ENCODE data around the gene HOXA9. TPM values are rescaled to one million over a fixed set of nuclear protein-coding genes. Genes with fewer than 3 reads are reported as not detected.
A peak's percentile ranks its signal among the peaks of the same experiment; 100 is the strongest.

Gene HOXA9
- total RNA-seq, 1 donor from 2014 or later: not detected

GRCh38 chr7:27157702-27158431, 7.5 kb downstream of the HOXA9 start:
- Histone ChIP-seq H2AFZ (ENCODE audit: low read depth, low read length) (no peak overlapping the region), H3K79me2 (ENCODE audit: insufficient read depth, low read length) (no peaks in the 10 kb centered on the region), H3K9me3 (ENCODE audit: insufficient read depth, low read depth, low read length) (peaks cover 12% of the 10 kb centered on the region), H3K4me1 (ENCODE audit: insufficient read depth, low read length) (peaks cover 3% of the 10 kb centered on the region), H3K36me3 (ENCODE audit: insufficient read depth, low read length) (no peaks in the 10 kb centered on the region), H3K9ac (ENCODE audit: low read length) (no peak overlapping the region), H3K4me2 (ENCODE audit: low read length) (no peak overlapping the region), H3K27me3 (ENCODE audit: insufficient read depth, low read length) (peaks cover 92% of the 10 kb centered on the region), H3K27ac (ENCODE audit: low read depth, low read length) (no peak overlapping the region), H4K20me1 (ENCODE audit: insufficient read depth, low read length) (no peaks in the 10 kb centered on the region), H3K4me3 (ENCODE audit: insufficient read depth, low read depth, low read length) (no peak overlapping the region)
- Mint-ChIP-seq H3K4me3 (ENCODE audit: unreplicated experiment) (peak overlapping the region; percentile 10), H3K36me3 (ENCODE audit: low read depth, unreplicated experiment) (no peaks in the 10 kb centered on the region), H3K4me1 (ENCODE audit: low read depth, unreplicated experiment) (no peaks in the 10 kb centered on the region), H3K27me3 (ENCODE audit: low read depth, unreplicated experiment) (peaks cover 83% of the 10 kb centered on the region), H3K9me3 (ENCODE audit: unreplicated experiment) (peaks cover 38% of the 10 kb centered on the region), H3K27ac (ENCODE audit: unreplicated experiment) (peak overlapping the region; percentile 77)
- TF ChIP-seq CTCF (IDR thresholded peaks at IDR 0.05; ENCODE audit: insufficient read depth, low read depth, low read length) (no peak), EZH2 (IDR thresholded peaks at IDR 0.05; ENCODE audit: insufficient read depth, low read length) (peak; percentile 86)
- FAIRE-seq (no peak), DNase-seq (ENCODE audit: low read depth) (no peak)

GRCh38 chr7:27156916-27157701, 8.2 kb downstream of the HOXA9 start:
- Mint-ChIP-seq H3K4me3 (ENCODE audit: unreplicated experiment) (no peak overlapping the region), H3K27ac (ENCODE audit: unreplicated experiment) (peak overlapping the region; percentile 77), H3K4me1 (ENCODE audit: low read depth, unreplicated experiment) (no peaks in the 10 kb centered on the region), H3K27me3 (ENCODE audit: low read depth, unreplicated experiment) (peaks cover 78% of the 10 kb centered on the region), H3K36me3 (ENCODE audit: low read depth, unreplicated experiment) (no peaks in the 10 kb centered on the region), H3K9me3 (ENCODE audit: unreplicated experiment) (peaks cover 41% of the 10 kb centered on the region)
- H3K4me1 ChIP-seq (ENCODE audit: insufficient read depth, low read length): peaks cover 3% of the 10 kb centered on the region
- no peak overlapping the region for H2AFZ ChIP-seq (ENCODE audit: low read depth, low read length)
- DNase-seq (ENCODE audit: low read depth) (no peak), FAIRE-seq (no peak)
- H3K79me2 ChIP-seq (ENCODE audit: insufficient read depth, low read length): no peaks in the 10 kb centered on the region
- H4K20me1 ChIP-seq (ENCODE audit: insufficient read depth, low read length): no peaks in the 10 kb centered on the region
- peaks cover 92% of the 10 kb centered on the region for H3K27me3 ChIP-seq (ENCODE audit: insufficient read depth, low read length)
- no peak overlapping the region for H3K4me3 ChIP-seq (ENCODE audit: insufficient read depth, low read depth, low read length)
- no peaks in the 10 kb centered on the region for H3K36me3 ChIP-seq (ENCODE audit: insufficient read depth, low read length)
- H3K4me2 ChIP-seq (ENCODE audit: low read length): no peak overlapping the region
- H3K9me3 ChIP-seq (ENCODE audit: insufficient read depth, low read depth, low read length): peaks cover 13% of the 10 kb centered on the region
- no peak overlapping the region for H3K27ac ChIP-seq (ENCODE audit: low read depth, low read length)
- TF ChIP-seq CTCF (IDR thresholded peaks at IDR 0.05; ENCODE audit: insufficient read depth, low read depth, low read length) (no peak), EZH2 (IDR thresholded peaks at IDR 0.05; ENCODE audit: insufficient read depth, low read length) (no peak)
- H3K9ac ChIP-seq (ENCODE audit: low read length): no peak overlapping the region

Data from astrocyte (in vitro differentiated cells and primary cell).